Mesodermal cell (in vitro differentiated cells): ENCODE measurements around the gene UNC5C.

ENCODE experiments used
- H3K27ac ChIP-seq: 2 replicates; pipeline ENCODE4 v1.7.0; 2013; ENCODE audit warnings: mild to moderate bottlenecking, low read depth, low read length, moderate library complexity; ENCODE audit not compliant: severe bottlenecking
- H3K36me3 ChIP-seq: 2 replicates; pipeline ENCODE4 v1.7.1; 2013; ENCODE audit warnings: mild to moderate bottlenecking, low read length, moderate library complexity; ENCODE audit not compliant: control insufficient read depth, insufficient read depth
- H3K4me1 ChIP-seq: one replicate; pipeline ENCODE4 v1.7.1; 2013; ENCODE audit warnings: mild to moderate bottlenecking, low read length; ENCODE audit not compliant: insufficient read depth, control insufficient read depth, poor library complexity, severe bottlenecking
- H3K4me3 ChIP-seq: 2 replicates; pipeline ENCODE4 v1.7.0; 2013; ENCODE audit warnings: low read length, control low read depth, mild to moderate bottlenecking; ENCODE audit not compliant: insufficient read depth, poor library complexity, severe bottlenecking; ENCODE audit errors: extremely low read depth
- H3K9me3 ChIP-seq: 2 replicates; pipeline ENCODE4 v1.7.1; 2013; ENCODE audit warnings: mild to moderate bottlenecking, low read length, moderate library complexity; ENCODE audit not compliant: control insufficient read depth
- WGBS, 2 experiments: methylation state at CpG; one replicate each; pipeline ENCODE4 v1.1.5; 2013; ENCODE audit warnings: missing lambda C conversion rate in 2 of 2; ENCODE audit not compliant: insufficient coverage in 2 of 2; 5-methylcytosine and 5-hydroxymethylcytosine counted together

The UNC5C gene

DNA sequence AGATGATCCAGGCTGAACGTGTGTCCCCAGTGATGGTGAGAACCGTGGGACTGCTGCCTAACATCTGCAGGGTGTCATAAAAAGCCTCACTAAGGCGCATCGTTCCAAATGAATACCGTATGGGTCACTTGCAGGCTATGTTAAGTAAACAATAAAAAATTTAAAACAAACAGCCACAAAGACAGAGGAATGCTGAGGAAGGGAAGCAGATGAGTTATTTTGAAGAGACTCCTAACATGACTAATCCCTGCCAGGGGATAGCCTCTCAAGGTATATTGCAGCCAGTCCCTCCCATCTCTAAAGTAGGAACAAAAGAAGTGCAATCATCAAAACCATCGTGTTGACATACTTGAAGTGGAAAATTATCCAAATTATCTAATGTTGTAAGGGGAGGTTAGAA lies 83.8 kb downstream of the UNC5C start:
- H3K36me3 ChIP-seq: no peaks in the 10 kb centered on the region
- H3K4me1 ChIP-seq: peaks cover 3% of the 10 kb centered on the region
- H3K4me3 ChIP-seq: no peak overlapping the region
- WGBS, 2 experiments: 84 to 92% methylated on average over 2 to 3 of the region's 6 CpGs
- no peak overlapping the region for H3K27ac ChIP-seq
- no peaks in the 10 kb centered on the region for H3K9me3 ChIP-seq

GRCh38 chr4:95462921-95463320 lies 85.9 kb downstream of the UNC5C start:
- H3K4me1 ChIP-seq: peaks cover 3% of the 10 kb centered on the region
- no peak overlapping the region for H3K4me3 ChIP-seq
- H3K9me3 ChIP-seq: no peaks in the 10 kb centered on the region
- H3K36me3 ChIP-seq: no peaks in the 10 kb centered on the region
- WGBS, 2 experiments: 87 to 90% methylated on average over 6 of the region's 8 CpGs
- peak overlapping the region; percentile 57 for H3K27ac ChIP-seq

- Histone ChIP-seq H3K4me3 (no peak overlapping the region), H3K27ac (no peak overlapping the region), H3K4me1 (no peaks in the 10 kb centered on the region), H3K36me3 (no peaks in the 10 kb centered on the region), H3K9me3 (no peaks in the 10 kb centered on the region)
- 100% methylated on average over 2 of the region's 4 CpGs for WGBS, 2 experiments
These were observed 91.4 kb downstream of the UNC5C start for GRCh38 chr4:95457353-95457752.

- Histone ChIP-seq H3K9me3 (no peaks in the 10 kb centered on the region), H3K4me1 (no peaks in the 10 kb centered on the region), H3K27ac (no peak overlapping the region), H3K4me3 (no peak overlapping the region), H3K36me3 (no peaks in the 10 kb centered on the region)
- no CpG with 5 or more reads among the region's 2 CpGs for WGBS, 2 experiments
These were observed 98.5 kb downstream of the UNC5C start for GRCh38 chr4:95450294-95450693.

GRCh38 chr4:95446173-95446572 lies 102.6 kb downstream of the UNC5C start:
- WGBS, 2 experiments: 100% methylated on average over 2 of the region's 4 CpGs; no CpG with 5 or more reads in 1 of the 2 experiments

GRCh38 chr4:95445251-95445650 lies 103.5 kb downstream of the UNC5C start:
- no peaks in the 10 kb centered on the region for H3K4me1 ChIP-seq
- no peaks in the 10 kb centered on the region for H3K36me3 ChIP-seq
- no peak overlapping the region for H3K27ac ChIP-seq
- H3K9me3 ChIP-seq: no peaks in the 10 kb centered on the region
- no peak overlapping the region for H3K4me3 ChIP-seq
- 97 to 100% methylated on average over 2 of the region's 5 CpGs for WGBS, 2 experiments

More at GRCh38 chr4:95446173-95446572, 102.6 kb downstream of the UNC5C start:
- H3K27ac ChIP-seq: no peak overlapping the region
- H3K36me3 ChIP-seq: no peaks in the 10 kb centered on the region
- H3K4me3 ChIP-seq: no peak overlapping the region
- H3K9me3 ChIP-seq: no peaks in the 10 kb centered on the region
- no peaks in the 10 kb centered on the region for H3K4me1 ChIP-seq

DNA sequence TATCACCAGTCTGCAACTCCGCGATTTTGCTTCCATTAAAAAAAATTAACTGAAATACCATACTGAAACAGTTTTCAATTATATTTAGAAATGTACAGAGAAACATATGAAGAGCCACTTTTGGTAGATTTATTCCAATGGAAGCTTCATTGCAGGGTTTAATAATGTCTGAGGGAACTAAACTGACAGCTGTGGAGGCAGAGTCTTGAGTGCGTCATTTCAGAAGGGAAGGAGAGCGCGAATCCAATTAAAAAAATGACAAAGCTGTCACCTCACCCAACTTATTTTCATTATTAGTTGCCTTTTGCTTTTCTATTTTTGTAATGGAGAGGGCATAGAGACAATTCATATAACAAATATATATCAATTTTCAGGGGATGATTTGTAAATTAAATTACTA lies 104.0 kb downstream of the UNC5C start:
- H3K9me3 ChIP-seq: no peaks in the 10 kb centered on the region
- no peak overlapping the region for H3K4me3 ChIP-seq
- no CpG with 5 or more reads among the region's 5 CpGs for WGBS, 2 experiments
- no peaks in the 10 kb centered on the region for H3K36me3 ChIP-seq
- no peaks in the 10 kb centered on the region for H3K4me1 ChIP-seq
- no peak overlapping the region for H3K27ac ChIP-seq

- 89 to 93% methylated on average over 2 to 4 of the region's 4 CpGs for WGBS, 2 experiments
- Histone ChIP-seq H3K36me3 (no peaks in the 10 kb centered on the region), H3K27ac (no peak overlapping the region), H3K4me1 (no peaks in the 10 kb centered on the region), H3K9me3 (no peaks in the 10 kb centered on the region), H3K4me3 (no peak overlapping the region)
These were observed 108.9 kb downstream of the UNC5C start for GRCh38 chr4:95439896-95440295.

GRCh38 chr4:95439071-95439470 lies 109.7 kb downstream of the UNC5C start:
- no CpG with 5 or more reads among the region's 2 CpGs for WGBS, 2 experiments
- no peak overlapping the region for H3K27ac ChIP-seq
- no peak overlapping the region for H3K4me3 ChIP-seq
- no peaks in the 10 kb centered on the region for H3K9me3 ChIP-seq
- H3K36me3 ChIP-seq: no peaks in the 10 kb centered on the region
- H3K4me1 ChIP-seq: no peaks in the 10 kb centered on the region

- no peaks in the 10 kb centered on the region for H3K4me1 ChIP-seq
- H3K27ac ChIP-seq: no peak overlapping the region
- WGBS, 2 experiments: 100% methylated on average over 1 of the region's 1 CpG; no CpG with 5 or more reads in 1 of the 2 experiments
- H3K36me3 ChIP-seq: no peaks in the 10 kb centered on the region
- no peaks in the 10 kb centered on the region for H3K9me3 ChIP-seq
- no peak overlapping the region for H3K4me3 ChIP-seq
These were observed 116.3 kb downstream of the UNC5C start for GRCh38 chr4:95432466-95432865.

DNA sequence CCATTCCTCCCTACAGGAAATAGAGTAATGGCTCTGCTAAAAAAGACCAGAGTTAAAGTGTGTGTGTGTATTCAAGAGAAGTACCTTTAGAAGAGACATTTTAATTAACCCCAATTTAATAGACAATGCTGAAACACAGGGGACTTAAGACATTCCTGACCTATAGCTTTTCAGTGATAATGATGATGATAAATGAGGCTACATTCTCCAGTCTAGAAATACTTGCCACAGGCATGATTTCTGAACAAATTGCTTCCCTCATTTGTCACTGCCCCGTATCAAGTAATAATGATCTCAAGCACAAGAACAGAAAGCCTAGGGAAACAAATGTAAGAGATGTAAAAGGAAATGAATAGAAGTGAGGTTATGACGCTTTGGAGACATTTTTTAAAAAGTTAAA lies 117.1 kb downstream of the UNC5C start:
- H3K9me3 ChIP-seq: no peaks in the 10 kb centered on the region
- H3K4me3 ChIP-seq: no peak overlapping the region
- no peaks in the 10 kb centered on the region for H3K4me1 ChIP-seq
- H3K27ac ChIP-seq: no peak overlapping the region
- no peaks in the 10 kb centered on the region for H3K36me3 ChIP-seq
- 82 to 100% methylated on average over 1 of the region's 2 CpGs for WGBS, 2 experiments
